GM18907 (cell line): Measurements from ENCODE around the gene ADGRD1.

Experiments
- ATAC-seq: cut with Tn5 transposase; IDR thresholded peaks from one replicate; pipeline ENCODE4 v1.9.1; 2021; ENCODE audit warnings: mild to moderate bottlenecking, moderate library complexity; ENCODE audit not compliant: unreplicated experiment

Gene ADGRD1

DNA sequence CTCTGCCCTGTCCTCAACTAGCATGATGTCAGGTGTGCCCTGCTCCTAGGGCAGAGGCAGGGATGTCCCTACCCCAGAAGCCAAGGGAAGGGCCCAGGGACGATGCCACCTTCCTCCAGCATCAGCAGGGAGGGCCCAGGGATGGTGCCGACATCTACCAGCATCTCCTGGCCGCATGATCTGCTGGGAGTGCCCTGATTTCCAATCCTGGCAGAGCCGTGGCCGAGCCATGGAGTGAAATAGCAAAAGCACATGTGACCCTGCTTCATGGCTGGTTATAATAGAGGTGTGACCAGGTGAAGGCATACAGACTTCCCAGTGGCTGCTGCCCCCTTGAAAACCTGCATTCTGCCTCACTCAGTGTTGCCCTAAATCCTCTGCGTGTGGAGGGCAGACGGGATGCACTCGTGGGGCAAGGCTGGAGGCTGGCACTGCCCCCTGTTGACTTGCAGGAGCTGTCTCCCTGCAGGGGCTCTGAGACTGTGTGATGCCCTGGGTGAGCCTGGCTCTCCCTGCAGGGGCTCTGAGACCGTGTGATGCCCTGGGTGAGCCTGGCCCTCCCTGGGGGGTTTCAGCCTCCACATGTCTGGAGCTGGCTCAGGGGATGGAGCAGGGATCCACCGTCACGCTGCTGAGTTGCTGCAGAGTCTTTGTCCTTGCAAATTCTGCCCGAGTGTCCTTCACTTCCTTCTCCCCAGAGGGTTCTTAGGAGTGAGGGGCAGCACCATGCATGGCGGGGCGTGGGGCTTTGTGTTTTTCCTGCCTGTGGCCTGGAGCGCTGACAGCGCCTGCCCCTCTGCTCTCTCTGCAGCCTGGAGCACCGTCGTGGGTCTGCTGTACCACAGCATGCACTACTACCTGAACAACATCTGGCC is 51.7 kb downstream of the ADGRD1 start:
- ATAC-seq, result no peak

DNA sequence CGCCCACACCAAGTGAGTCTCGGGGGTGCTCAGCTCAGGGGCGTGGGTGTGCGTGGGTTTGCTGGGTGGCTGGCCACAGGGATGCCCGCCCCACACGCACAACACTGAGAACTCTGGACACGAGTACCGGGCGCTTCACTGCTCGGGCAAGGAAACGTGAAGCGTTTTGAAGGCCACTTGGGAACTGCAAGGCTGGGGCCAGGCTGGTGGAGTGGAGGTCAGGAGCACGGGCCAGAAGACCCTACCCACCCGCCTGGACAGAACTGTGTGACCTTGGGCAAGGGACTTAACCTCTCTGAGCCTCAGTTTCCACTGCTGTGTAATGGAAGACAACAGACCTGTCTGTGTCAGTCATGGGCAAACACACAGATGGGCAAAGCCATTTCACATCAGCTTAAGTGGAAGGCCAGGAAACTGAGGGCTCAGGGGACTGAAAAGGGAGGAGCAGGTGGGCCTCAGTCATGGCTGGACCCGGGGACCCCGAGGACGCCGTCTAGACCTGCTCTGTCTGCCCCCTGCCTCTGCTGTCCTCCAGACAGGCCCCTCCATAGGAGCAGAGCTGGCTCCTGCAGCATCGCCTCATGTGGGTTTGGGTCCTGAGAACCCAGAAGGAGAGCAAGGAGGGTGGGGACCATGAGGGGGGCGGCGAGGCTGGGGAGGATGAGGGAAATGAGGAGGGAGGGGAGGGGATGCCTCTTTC is 52.5 kb downstream of the ADGRD1 start:
- ATAC-seq, result no peak

DNA sequence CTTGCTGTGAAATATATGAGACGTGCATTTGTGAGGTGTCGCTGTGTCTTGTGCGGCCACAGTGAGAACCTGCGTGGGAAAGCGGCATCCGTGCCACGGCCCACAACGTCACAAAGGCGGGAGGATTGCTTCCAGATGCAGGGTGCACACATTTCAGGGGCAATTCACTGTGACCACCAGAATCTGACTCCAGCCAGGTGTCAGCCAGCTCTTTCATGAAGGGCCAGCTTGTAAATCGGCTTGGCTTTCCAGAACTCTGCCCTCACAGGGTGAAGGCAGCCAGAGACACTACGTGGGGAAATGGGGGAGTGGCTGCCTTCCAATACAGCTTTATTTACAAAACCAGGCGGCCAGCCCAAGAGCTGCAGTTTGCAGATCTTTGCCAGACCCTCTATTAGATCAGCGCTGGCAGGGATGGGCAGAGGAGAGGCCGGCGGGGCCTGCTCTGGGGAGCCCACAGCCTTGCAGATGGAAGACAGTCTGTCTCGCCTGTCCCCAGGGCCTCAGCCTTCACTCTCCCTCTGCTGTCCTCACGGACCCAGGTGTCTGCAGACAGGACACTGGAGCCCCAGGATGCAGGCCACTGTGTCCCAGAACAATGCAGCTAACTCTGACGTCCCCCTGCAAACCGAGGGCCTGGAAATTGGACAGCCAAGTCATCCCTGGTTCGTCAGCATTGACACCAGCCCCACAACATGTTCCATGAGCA is 53.5 kb downstream of the ADGRD1 start:
- no peak for ATAC-seq

DNA sequence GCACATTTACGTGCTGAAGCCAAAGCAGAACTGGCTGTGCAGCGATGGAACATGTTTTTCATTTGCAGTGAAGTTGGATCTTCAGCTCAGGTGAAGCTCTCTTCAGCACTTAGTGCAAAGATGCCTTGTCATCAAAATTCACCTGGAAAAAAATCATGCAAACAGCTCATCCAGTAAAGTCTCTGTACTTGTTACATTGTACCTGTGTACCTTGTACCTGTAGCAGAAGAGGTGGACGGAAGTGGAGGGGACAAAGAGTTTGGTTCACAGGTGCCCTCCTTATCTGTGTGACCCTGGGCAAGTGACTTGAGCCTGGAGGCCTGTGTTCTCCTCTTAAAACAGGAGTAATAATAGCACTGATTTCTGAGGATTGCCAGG is 54.0 kb downstream of the ADGRD1 start:
- no peak for ATAC-seq

DNA sequence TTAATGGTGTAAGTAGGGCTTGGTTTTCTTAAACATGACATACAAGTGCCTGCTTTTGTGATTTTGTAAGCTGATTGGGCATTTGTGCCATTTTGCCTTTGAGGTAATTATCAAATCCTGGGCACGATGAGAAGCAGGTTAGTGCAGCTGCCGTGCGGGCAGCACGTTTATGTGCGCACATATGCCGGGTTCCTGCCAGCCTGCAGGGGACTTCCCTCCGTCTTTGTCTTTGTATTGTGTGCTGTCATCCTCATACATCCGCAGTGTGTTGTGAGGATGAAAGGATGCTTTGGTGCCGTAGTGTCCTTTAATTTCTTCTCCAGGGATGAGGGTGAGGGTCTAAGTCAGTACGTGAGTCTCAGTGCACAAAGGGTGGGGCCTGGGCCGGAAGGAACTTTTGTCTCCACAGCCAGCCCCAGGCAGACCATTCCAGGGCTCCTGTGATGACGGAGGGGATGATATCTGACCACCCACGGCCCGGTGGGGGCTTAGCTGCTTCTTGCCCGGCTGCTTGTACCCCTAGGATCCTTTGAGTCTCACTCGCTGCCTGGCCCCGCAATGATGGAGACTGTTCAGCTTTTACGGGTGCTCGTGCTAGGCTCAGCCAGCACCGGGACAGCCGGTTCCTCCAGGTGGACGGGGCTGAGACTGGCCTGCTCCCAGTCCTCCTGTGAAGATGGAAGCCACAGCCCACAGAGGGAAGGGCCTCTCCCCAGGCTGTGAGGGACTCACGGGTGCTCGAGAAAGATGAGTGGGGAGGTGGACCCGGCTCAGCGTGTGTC is 54.6 kb downstream of the ADGRD1 start:
- no peak for ATAC-seq

DNA sequence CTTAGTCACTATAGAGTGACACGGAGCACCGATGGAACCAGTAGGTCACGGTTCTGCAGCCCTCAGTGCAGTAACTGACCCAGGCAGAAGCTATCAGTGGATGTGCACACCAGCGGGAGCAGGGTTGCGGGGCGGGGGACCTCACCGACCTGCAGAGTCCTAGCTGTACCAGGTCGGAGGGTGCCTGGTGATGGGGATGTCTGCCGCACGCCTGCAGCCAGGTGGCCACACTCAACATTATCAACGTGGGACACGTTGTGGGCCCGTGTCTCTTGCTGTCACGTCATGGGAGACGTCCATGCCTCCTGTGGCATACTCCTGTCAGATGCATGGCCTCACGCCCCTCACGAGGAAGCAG is 55.2 kb downstream of the ADGRD1 start:
- ATAC-seq, result no peak

DNA sequence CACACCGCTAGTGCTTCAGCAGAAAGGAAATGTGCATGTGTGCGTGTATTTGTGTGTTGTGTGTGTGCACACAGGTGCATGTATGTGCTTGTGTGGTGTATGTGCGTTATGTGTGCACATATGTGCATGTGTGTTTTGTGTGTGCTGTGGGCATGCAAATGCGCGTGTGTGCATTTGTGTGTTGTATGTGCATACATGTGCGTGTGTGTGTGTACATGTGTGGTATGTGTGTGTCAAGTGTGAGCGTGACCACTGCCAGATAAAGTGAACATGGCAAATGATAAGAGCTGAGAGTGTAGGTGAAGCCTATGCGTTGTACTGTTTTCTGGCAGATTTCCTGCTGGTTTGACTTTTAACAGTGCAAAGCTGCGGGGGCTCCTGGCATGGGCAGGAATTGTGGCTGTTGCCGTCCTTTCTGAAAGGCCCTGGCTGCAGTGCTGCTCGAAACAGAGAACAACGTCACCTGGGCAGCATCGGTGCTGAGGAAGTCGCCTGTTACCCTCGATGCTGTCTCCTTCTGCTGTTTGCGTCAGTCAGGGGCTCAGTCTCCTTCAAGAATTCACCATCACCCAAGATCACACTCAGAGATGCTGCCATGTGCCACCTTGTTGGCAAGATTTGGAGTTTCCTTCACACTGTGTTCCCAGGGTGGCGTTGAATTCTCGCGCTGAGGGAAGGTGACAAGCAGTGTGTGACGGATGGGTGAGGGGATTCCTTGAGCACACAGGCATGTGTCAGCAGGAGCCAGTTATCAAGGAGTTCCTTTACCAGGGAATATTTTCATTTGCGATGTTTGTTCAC is 56.1 kb downstream of the ADGRD1 start:
- no peak for ATAC-seq

DNA sequence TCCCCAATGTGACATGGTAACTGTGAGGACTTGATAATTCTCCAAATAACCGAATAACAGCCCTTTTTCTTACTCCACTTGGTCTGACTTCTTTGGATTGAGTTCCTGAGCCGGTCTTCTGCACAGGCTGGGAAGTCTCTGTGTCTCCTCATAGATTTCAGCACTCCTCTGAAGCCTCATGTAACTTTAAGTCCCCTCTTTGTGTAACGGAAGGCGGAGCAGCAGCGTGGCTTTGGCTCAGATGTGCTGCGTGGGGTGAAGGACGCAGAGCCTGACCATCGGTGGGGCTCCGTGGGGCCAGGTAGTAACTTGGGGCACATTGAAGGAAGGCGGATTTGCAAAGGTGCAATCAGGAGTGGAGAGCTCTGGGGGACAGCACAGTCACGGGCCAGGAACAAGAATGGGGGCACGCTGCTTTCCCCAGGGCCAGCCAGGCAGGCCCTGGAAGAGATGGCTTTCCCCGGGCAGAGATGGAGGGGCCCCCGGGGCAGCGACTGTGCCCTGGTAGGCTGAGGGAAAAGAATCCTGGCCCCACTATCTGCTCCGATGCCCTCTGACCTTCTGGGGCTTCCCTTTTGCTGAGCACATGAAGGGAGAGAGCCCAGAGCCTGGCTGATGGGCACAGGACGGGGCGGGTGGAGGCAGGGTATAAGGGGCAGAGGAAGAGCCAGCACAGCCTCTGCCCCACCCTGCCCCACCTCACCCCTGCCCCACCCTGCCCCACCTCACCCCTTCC is 56.9 kb downstream of the ADGRD1 start:
- no peak for ATAC-seq

DNA sequence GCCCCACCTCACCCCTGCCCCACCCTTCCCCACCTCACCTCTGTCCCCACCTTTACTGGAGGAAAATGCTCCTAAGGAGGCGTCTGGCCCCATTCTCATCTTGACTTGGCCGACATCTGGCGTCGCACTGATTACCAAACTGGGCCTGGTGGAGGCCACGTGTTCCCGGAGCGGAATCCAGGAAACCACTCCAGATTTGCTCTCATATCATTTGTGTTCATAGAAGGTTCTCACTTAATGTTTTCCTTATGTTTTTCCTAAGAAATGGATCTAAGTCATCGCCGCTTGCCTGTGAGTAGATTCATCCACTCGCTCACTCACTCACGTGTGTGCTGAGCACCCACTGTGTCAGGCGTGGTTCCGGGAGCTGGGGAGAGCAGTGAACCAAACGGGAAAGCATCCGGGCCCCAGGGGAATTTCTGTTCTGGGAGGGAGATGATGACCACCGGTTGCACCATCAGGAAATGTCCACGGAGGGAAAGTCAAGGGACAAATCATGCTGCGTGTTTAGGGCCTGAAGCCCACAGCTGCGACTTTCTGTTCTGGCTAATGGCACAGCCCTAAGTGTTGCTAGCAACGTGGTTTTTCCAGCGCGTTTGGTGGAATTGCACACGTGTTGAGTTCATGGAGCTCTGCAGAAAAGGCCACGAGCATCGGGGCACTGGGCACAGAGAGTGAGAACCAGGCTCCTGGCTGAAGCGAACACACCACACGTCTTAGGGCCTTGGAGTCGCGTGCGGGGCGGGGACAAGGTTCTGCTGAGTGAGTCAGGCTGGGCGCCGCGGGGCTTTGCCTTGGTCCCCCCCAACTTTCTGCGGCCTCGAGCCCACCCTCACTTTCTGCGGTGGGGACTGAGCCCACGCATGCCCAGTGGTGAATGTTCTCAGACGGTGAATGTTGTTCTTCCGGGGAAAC is 57.7 kb downstream of the ADGRD1 start:
- no peak for ATAC-seq

DNA sequence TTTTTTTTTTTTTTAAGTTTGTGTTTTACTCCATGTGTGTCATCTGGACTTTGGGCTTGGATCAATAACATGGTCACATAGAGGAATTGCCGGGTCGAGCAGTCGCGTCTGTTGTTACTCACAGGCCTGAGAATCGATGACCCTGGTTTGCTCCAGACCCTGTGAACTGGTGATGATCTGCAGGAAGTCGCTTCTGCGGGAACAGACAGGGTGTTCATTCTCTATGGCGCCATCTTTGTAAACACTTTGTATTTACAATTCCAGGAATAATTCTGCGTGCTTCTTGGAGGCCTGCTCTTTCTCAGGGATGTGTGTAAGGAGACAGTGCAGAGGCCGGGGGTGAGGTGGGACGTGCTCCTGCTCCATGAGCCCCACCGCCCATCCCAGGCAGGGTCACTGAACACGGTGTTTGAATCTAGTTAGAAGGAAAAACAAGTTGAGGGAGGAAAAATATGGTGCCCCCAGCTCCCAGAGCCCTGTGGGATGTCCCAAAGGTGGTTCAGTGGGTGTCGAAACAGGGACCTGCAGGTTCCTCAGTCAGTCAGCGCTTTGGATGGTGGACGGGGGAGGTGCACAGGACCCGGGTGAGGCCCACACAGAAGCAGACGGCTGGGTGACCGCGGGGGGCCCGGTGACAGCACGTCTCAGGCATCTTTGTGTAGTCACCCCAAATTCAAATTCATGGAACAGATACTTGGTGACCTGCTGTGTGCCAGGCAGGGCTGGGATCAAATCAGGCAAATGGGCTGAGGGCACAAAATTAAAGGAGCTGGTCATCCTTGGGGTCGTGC is 58.8 kb downstream of the ADGRD1 start:
- ATAC-seq, result no peak

DNA sequence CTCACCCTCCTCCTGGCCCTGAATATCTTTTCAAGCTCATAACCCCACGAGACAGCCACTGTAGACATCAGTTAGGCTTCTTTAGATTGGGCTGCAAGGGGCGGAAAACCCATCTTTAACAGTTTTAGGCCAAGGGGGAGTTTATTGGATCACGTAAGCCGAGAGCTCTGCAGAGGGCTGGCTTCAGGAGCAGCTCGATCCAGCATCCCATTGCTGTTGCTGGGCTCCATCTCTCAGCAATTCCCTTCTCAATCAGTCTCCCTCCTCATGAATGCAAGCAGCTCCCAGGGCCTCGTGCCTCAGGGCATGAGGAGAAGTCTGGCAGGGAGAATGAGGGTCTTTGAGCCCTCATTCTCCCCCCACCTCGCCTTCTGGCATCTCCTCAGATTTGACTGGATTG is 59.4 kb downstream of the ADGRD1 start:
- ATAC-seq, result no peak

DNA sequence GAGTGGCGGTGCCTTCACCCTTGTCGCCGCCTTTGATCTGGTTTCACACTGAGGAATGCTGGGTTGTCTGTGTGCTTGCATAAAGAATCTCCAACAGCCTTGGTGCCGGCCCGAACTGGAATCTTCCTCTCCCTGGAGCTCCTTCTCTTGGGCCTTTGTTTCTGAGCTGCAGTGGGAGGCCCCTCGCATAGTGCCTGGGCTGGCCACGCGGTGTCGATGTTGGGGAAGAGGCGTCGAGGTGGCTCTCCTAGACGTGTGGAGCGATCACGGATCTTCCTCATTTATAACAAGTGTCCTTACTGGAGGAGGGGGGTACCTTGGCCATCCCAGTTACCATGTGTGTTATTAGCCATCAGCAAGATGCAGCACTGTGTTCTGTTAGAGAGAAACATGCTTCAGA is 60.6 kb downstream of the ADGRD1 start:
- ATAC-seq, result no peak

DNA sequence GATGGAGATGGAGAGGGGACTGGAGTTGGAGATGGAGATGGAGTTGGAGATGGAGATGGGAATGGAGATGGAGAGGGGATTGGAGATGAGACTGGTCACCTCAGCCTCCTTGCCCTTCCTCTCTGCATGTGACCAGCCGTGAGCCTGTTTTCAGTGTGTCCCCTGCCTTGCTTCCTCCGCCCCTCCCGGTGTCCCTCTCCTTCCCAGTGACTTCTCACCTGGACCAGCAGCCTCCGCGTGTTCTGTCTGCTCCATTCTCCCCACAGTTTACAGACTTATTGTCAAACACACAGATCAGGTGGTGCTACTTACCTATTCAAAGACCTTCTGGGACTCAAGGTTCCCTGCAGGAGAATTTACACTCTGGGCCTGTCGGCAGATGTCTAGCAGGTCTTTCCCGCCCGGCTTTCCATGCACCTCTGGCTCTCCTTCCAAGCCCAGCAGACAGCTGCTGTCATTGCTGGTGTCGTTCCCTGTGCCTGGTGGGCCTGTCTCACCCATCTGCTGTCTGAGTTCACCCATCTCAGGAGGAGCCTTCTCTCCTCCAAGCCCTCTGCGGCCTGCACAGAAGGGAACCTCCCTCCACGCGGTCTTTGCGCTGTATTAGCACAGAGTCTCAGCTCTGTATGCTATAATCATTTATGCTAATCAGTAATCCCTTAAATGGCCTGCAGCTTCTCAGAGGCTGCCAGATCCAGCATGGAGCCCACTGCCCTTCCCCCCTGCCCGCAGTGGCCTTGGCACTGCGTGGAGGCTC is 62.1 kb downstream of the ADGRD1 start:
- ATAC-seq, result no peak

DNA sequence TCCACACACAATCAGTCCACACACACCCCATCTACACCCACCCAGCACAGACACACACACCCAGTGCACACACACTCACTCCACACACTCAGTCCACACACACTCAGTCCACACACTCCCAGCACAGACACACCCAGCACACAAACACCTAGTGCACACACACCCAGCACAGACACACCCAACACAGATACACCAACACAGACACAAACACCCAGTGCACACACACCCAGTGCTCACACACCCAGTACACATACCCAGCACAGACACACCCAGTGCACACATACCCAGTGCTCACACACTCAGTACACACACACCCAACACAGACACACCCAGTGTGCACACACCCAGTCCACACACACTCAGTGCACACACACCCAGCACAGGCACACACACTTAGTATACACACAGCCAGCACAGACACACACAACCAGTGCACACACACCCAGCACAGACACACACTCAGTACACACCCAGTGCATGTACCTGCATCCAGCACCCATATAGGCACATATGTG is 63.8 kb downstream of the ADGRD1 start:
- ATAC-seq, result no peak

DNA sequence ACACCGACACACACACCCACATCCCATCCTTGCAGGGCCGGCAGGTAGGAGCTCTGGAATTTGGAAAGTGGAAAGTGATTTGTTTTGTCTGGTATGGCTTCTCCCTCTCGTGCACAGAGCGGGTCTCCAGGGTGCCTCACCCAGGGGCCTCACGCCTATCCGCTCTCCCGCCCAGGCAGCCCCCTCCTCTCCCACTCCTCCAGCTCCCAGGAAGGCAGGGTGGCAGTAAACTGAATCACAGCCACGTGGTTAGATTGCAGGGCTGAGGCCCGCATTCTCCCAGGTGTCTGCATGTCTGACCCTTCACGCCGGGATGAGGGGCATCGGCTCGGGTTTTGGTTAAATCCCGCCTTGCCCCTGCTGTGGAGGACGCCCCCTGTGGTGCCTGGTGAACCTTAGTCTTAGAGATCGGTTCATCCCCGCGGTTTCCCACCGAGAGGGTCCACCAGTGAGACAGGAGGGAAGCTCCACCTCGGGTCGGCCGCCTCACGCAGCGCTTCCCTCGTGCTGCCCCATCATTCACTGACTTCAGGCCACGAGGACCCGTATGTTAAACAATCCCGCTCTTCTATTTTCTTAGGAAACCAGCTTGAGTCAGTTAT is 64.4 kb downstream of the ADGRD1 start:
- no peak for ATAC-seq

DNA sequence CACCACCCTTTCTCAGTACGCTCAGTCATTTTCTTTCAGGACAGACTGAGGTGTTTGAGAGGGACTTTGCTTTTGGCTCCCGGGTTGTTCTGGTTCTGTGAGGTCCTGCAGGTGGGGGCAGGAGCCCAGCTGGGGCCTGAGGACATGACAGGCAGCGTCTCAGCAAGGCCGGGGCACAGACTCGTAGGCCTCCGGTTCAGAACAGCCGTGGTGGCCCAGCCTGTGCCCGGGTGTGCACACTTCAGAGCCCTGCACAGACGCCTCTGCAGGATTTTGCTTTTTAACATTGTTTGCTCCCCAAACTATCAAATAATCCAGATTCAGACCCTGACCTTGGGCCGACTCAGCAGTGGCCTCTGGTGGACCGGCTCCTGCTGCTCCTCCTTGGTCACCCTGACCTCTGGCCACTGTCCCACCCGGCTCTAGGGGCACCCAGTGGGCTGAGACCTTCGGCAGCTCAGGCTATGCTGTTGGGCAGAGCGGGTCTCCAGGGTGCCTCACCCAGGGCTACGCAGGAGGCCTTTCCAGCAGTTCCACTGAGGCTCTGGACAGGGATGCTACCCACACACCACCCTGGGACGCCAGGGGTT is 65.2 kb downstream of the ADGRD1 start:
- ATAC-seq, result no peak
